PC-3 (cell line): ENCODE results near the gene COL15A1.

Experiments
- EZH2 ChIP-seq: fragments of 300-600 bp; sonication (generic); IDR thresholded peaks from one replicate; pipeline ENCODE4 v1.6.1; 2017; ENCODE audit warnings: antibody characterized with exemption, mild to moderate bottlenecking, low read length; ENCODE audit not compliant: unreplicated experiment
- TF ChIP-seq, protein P1 (sequence below): fragments of 300-600 bp; sonication (generic); conservative IDR thresholded peaks from 2 replicates; pipeline ENCODE4 v1.5.1; 2017; ENCODE audit warnings: antibody characterized with exemption, low read depth, mild to moderate bottlenecking, low read length

- TF ChIP-seq, protein P1, sequence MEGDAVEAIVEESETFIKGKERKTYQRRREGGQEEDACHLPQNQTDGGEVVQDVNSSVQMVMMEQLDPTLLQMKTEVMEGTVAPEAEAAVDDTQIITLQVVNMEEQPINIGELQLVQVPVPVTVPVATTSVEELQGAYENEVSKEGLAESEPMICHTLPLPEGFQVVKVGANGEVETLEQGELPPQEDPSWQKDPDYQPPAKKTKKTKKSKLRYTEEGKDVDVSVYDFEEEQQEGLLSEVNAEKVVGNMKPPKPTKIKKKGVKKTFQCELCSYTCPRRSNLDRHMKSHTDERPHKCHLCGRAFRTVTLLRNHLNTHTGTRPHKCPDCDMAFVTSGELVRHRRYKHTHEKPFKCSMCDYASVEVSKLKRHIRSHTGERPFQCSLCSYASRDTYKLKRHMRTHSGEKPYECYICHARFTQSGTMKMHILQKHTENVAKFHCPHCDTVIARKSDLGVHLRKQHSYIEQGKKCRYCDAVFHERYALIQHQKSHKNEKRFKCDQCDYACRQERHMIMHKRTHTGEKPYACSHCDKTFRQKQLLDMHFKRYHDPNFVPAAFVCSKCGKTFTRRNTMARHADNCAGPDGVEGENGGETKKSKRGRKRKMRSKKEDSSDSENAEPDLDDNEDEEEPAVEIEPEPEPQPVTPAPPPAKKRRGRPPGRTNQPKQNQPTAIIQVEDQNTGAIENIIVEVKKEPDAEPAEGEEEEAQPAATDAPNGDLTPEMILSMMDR: no peak
- no peak for TF ChIP-seq EZH2
Measured at GRCh38 chr9:99104459-99105151, 160.9 kb downstream of the COL15A1 start, which contains the start of gene TGFBR1.
